PC-9 (cell line): Measurements from ENCODE around the gene COL11A2. TPM values are rescaled to one million over a fixed set of nuclear protein-coding genes. Genes with fewer than 3 reads are reported as not detected.
"Not testable (repeated sequence)": the region's sequence is repeated elsewhere in the genome, so short reads cannot be mapped to it uniquely, and the experiment has no call there.

Experiments
- BruUV-seq: library from RNA; stranded (reverse); fragments of 400-500 nt; replicated peaks from 2 replicates; lab custom pipeline; 2021; lab: Mats Ljungman, UMichigan
- CTCF ChIA-PET: fragments of 300-600 bp; sonication (Branson Sonifier 250); formaldehyde crosslinking; loops from one replicate; lab custom pipeline; 2022; ENCODE audit warnings: antibody characterized with exemption; lab: Charles Lee
- POLR2A ChIA-PET: fragments of 300-600 bp; sonication (Branson Sonifier 250); formaldehyde crosslinking; loops from one replicate; lab custom pipeline; 2022; ENCODE audit warnings: antibody characterized with exemption; ENCODE audit not compliant: unreplicated experiment; lab: Charles Lee
- DNase-seq, 2 experiments: peaks; one replicate each; pipeline versions ENCODE4 v3.0.0 to v3.0.0-alpha.2; 2015 to 2022; ENCODE audit warnings: mixed read lengths in 1 of 2
- H2AFZ ChIP-seq: fragments of 200-600 bp; sonication (generic); 2 replicates; pipeline ENCODE4 v1.8.1; 2017; ENCODE audit warnings: antibody characterized with exemption
- H3F3A ChIP-seq: fragments of 200-600 bp; sonication (generic); 2 replicates; pipeline ENCODE4 v1.8.1; 2017; ENCODE audit warnings: antibody characterized with exemption, mild to moderate bottlenecking, low read depth; ENCODE audit not compliant: insufficient read depth
- H3K27ac ChIP-seq: fragments of 200-600 bp; sonication (generic); 2 replicates; pipeline ENCODE4 v1.6.1; 2016; ENCODE audit warnings: mixed run types
- H3K27me3 ChIP-seq: fragments of 200-600 bp; sonication (generic); 2 replicates; pipeline ENCODE4 v1.6.1; 2016; ENCODE audit warnings: low read depth, mixed run types; ENCODE audit not compliant: insufficient read depth
- H3K36me3 ChIP-seq: fragments of 200-600 bp; sonication (generic); 2 replicates; pipeline ENCODE4 v1.6.1; 2016; ENCODE audit warnings: low read depth, mixed run types
- H3K4me1 ChIP-seq: fragments of 200-600 bp; sonication (generic); replicated peaks from 2 replicates; pipeline ENCODE4 v1.6.1; 2016; ENCODE audit warnings: mixed run types; ENCODE audit not compliant: insufficient read depth
- H3K4me2 ChIP-seq: fragments of 200-600 bp; sonication (generic); 2 replicates; pipeline ENCODE4 v1.6.1; 2017; ENCODE audit warnings: mixed run types
- H3K4me3 ChIP-seq: fragments of 200-600 bp; sonication (generic); 2 replicates; pipeline ENCODE4 v1.6.1; 2016; ENCODE audit warnings: mixed run types
- H3K79me2 ChIP-seq: fragments of 200-600 bp; sonication (generic); 2 replicates; pipeline ENCODE4 v1.6.1; 2017; ENCODE audit warnings: low read depth, mixed run types
- H3K9me2 ChIP-seq: fragments of 200-600 bp; sonication (generic); 2 replicates; pipeline ENCODE4 v1.8.1; 2017; ENCODE audit warnings: mild to moderate bottlenecking; ENCODE audit not compliant: insufficient read depth
- H3K9me3 ChIP-seq: fragments of 200-600 bp; sonication (generic); 2 replicates; pipeline ENCODE4 v1.8.1; 2016; ENCODE audit warnings: low read depth; ENCODE audit not compliant: insufficient read depth
- H4K20me1 ChIP-seq: fragments of 200-600 bp; sonication (generic); 2 replicates; pipeline ENCODE4 v1.8.1; 2017; ENCODE audit not compliant: insufficient read depth
- EZH2 ChIP-seq: fragments of 200-600 bp; sonication (generic); IDR thresholded peaks from 2 replicates; pipeline ENCODE4 v1.8.0; 2017; ENCODE audit warnings: antibody characterized with exemption, low read depth
- intact Hi-C: fragments of 100-400 bp; cut with micrococcal nuclease; formaldehyde crosslinking; loops from one replicate; pipeline ENCODE4 v1.10.0; 2022; ENCODE audit not compliant: unreplicated experiment
- total RNA-seq: library from RNA; stranded (reverse); gene quantifications from 2 replicates; pipeline ENCODE4 v1.2.3, GENCODE V29; 2021
- TF ChIP-seq, protein P1 (sequence below): fragments of 200-600 bp; sonication (generic); conservative IDR thresholded peaks from 2 replicates; pipeline ENCODE4 v1.6.1; 2017; ENCODE audit warnings: mixed run types, antibody characterized with exemption, mild to moderate bottlenecking, moderate library complexity

Gene COL11A2
- total RNA-seq, 1 experiment from 2014 or later: 2.2 TPM

DNA sequence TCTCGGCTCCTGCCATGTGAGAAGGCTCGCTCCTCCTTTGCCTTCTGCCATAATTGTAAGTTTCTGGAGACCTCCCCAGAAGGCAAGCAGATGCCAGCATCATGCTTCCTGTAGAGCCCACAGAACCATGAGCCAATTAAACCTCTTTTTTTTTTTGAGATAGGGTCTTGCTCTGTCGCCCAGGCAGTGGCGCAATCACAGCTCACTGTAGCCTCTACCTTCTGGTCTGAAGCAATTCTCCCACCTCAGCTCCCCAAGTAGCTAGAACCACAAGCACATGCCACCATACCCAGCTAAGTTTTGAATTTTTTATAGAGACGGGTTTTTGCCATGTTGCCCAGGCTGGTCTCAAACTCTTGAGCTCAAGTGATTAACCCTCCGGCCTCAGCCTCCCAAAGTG lies 44.6 kb upstream of the COL11A2 start:
- CTCF ChIA-PET: no interaction called here
- no peaks in the 10 kb centered on the region for H4K20me1 ChIP-seq
- TF ChIP-seq, protein P1, sequence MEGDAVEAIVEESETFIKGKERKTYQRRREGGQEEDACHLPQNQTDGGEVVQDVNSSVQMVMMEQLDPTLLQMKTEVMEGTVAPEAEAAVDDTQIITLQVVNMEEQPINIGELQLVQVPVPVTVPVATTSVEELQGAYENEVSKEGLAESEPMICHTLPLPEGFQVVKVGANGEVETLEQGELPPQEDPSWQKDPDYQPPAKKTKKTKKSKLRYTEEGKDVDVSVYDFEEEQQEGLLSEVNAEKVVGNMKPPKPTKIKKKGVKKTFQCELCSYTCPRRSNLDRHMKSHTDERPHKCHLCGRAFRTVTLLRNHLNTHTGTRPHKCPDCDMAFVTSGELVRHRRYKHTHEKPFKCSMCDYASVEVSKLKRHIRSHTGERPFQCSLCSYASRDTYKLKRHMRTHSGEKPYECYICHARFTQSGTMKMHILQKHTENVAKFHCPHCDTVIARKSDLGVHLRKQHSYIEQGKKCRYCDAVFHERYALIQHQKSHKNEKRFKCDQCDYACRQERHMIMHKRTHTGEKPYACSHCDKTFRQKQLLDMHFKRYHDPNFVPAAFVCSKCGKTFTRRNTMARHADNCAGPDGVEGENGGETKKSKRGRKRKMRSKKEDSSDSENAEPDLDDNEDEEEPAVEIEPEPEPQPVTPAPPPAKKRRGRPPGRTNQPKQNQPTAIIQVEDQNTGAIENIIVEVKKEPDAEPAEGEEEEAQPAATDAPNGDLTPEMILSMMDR: no peak
- no peak for TF ChIP-seq EZH2
- BruUV-seq: no TSS peak
- peaks cover 91% of the 10 kb centered on the region for H3K27me3 ChIP-seq
- POLR2A ChIA-PET: interaction anchor here (0.7 kb wide), 1 partner anchor 115 kb away, joined by 16 read pairs; no protein-coding TSS in a partner anchor
- no peaks in the 10 kb centered on the region for H3K4me1 ChIP-seq
- H3K4me3 ChIP-seq: no peak overlapping the region
- H3K9me3 ChIP-seq: no peaks in the 10 kb centered on the region
- intact Hi-C loops: no loop called here
- H3K36me3 ChIP-seq: no peaks in the 10 kb centered on the region
- H3K27ac ChIP-seq: no peak overlapping the region
- no peak for DNase-seq
- H3K9me2 ChIP-seq: no peaks in the 10 kb centered on the region
- no peak overlapping the region for H2AFZ ChIP-seq
- no peak overlapping the region for H3K4me2 ChIP-seq
- no peaks in the 10 kb centered on the region for H3F3A ChIP-seq
- H3K79me2 ChIP-seq: no peaks in the 10 kb centered on the region

DNA sequence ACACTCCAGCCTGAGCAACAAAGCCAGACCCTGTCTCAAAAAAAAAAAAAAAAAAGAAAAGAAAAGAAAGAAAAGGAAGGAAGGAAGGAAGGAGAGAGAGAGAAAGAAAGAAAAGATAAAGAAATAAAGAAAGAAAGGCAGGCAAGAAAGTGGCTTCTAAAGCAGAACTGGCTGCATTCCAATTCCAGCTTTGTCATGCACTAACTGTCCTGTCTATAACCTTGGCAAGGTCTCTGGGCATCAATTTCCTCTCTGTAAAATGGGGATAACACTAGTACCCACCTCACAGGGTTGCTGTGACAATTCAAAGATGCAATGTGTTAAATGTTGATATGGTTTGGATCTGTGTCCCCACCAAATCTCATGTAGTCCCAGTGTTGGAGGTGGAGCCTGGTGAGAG lies 44.1 kb upstream of the COL11A2 start:
- Histone ChIP-seq H4K20me1 (no peaks in the 10 kb centered on the region), H3K27me3 (peaks cover 90% of the 10 kb centered on the region), H3K4me2 (no peak overlapping the region), H3K9me3 (no peaks in the 10 kb centered on the region), H3K4me3 (no peak overlapping the region), H3K9me2 (no peaks in the 10 kb centered on the region), H3K79me2 (no peaks in the 10 kb centered on the region), H3F3A (no peaks in the 10 kb centered on the region), H3K4me1 (no peaks in the 10 kb centered on the region), H2AFZ (no peak overlapping the region), H3K36me3 (no peaks in the 10 kb centered on the region), H3K27ac (no peak overlapping the region)
- ChIA-PET POLR2A (interaction anchor here (0.7 kb wide), 1 partner anchor 114 kb away, joined by 16 read pairs; no protein-coding TSS in a partner anchor), CTCF (no interaction called here)
- DNase-seq: no peak
- BruUV-seq: no TSS peak
- TF ChIP-seq, protein P1: no peak
- TF ChIP-seq EZH2: no peak
- intact Hi-C loops: no loop called here

DNA sequence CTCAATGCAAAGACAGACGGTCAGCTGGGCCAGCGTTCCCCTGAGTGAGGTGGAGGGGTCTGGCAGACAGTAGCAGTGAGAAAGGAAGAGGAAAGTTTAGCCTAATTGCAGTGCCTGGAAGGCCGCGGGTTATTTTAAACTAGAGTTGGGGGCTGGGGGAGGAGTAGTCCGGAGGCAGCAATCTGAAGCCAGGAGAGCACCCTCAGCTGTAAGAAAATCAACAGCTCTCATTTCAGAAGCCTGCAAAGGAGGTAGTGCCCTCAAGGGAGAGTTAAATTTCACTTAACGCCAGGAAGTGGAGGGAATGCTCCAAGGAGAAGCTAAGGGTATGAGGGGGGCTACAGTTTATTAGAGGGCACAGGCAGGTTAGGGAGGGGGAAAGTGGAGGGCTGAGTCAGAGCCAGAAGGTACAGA lies 43.0 kb upstream of the COL11A2 start:
- Histone ChIP-seq H3F3A (no peaks in the 10 kb centered on the region), H4K20me1 (no peaks in the 10 kb centered on the region), H3K9me3 (no peaks in the 10 kb centered on the region), H3K27ac (no peak overlapping the region), H3K36me3 (no peaks in the 10 kb centered on the region), H3K9me2 (no peaks in the 10 kb centered on the region), H3K79me2 (no peaks in the 10 kb centered on the region), H3K4me3 (no peak overlapping the region), H3K4me1 (no peaks in the 10 kb centered on the region), H3K27me3 (peaks cover 87% of the 10 kb centered on the region), H3K4me2 (no peak overlapping the region), H2AFZ (no peak overlapping the region)
- POLR2A ChIA-PET: no interaction called here
- TF ChIP-seq, protein P1: no peak
- TF ChIP-seq EZH2: no peak
- no peak for DNase-seq
- intact Hi-C loops: no loop called here
- no TSS peak for BruUV-seq
- CTCF ChIA-PET: no interaction called here

DNA sequence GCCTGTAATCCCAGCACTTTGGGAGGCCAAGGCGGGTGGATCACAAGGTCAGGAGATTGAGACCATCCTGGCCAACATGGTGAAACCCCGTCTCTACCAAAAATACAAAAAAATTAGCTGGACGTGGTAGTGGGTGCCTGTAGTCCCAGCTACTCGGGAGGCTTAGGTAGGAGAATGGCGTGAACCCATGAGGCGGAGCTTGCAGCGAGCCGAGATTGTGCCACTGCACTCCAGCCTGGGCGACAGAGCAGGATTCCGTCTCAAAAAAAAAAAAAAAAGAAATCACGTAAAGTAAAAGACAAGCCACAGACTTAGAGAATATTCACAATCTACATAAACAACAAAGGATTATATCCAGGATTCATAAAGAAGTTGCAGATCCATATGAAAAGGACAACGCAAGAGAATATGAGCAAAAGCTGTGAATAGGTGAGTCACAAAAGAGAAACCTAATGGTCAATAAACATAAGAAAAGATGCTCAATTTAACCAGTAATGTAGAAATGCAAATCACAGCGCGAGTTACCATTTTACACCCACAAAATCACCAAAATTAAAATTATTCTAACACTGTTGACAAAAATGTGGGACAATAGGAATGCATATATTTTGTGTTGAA lies 34.3 kb upstream of the COL11A2 start:
- H3K9me3 ChIP-seq, H3K36me3 ChIP-seq, H3K27ac ChIP-seq, H3K4me1 ChIP-seq, DNase-seq, CTCF ChIA-PET, intact Hi-C loops, H3F3A ChIP-seq, H3K79me2 ChIP-seq, BruUV-seq, H3K4me3 ChIP-seq, POLR2A ChIA-PET, H2AFZ ChIP-seq, H3K4me2 ChIP-seq, H3K9me2 ChIP-seq, H4K20me1 ChIP-seq: not testable (repeated sequence)
- peaks cover 48% of the 10 kb centered on the region for H3K27me3 ChIP-seq
